Karpas-422 (cell line): ENCODE measurements around the gene SPART. TPM values are rescaled to one million over a fixed set of nuclear protein-coding genes. Genes with fewer than 3 reads are reported as not detected.

Experiments
- DNase-seq: peaks from one replicate; pipeline ENCODE4 v3.0.0-alpha.2; 2015
- H2AFZ ChIP-seq: fragments of 200-600 bp; sonication (generic); 2 replicates; pipeline ENCODE4 v1.6.1; 2014; ENCODE audit warnings: antibody characterized with exemption, low read length, mixed read lengths
- H3K27ac ChIP-seq: fragments of 200-600 bp; sonication (generic); 2 replicates; pipeline ENCODE4 v1.5.1; 2014; ENCODE audit warnings: mild to moderate bottlenecking, low read length, moderate library complexity
- H3K27me3 ChIP-seq: fragments of 200-600 bp; sonication (generic); 2 replicates; pipeline ENCODE4 v1.6.1; 2014; ENCODE audit warnings: low read length, mixed read lengths
- H3K36me3 ChIP-seq: fragments of 200-600 bp; sonication (generic); 2 replicates; pipeline ENCODE4 v1.6.1; 2014; ENCODE audit warnings: low read length, mixed read lengths; ENCODE audit not compliant: insufficient read depth
- H3K4me1 ChIP-seq: fragments of 200-600 bp; sonication (generic); 2 replicates; pipeline ENCODE4 v1.6.1; 2014; ENCODE audit warnings: mild to moderate bottlenecking, low read length, mixed read lengths
- H3K4me2 ChIP-seq: fragments of 200-600 bp; sonication (generic); 2 replicates; pipeline ENCODE4 v1.6.1; 2014; ENCODE audit warnings: low read length, low read depth, mild to moderate bottlenecking; ENCODE audit not compliant: poor library complexity, severe bottlenecking
- H3K4me3 ChIP-seq: fragments of 200-600 bp; sonication (generic); 2 replicates; pipeline ENCODE4 v1.5.1; 2014; ENCODE audit warnings: mild to moderate bottlenecking, antibody characterized with exemption, low read length, mixed read lengths
- H3K79me2 ChIP-seq: fragments of 200-600 bp; sonication (generic); 2 replicates; pipeline ENCODE4 v1.6.1; 2014; ENCODE audit warnings: mild to moderate bottlenecking, low read length, mixed read lengths
- H3K9ac ChIP-seq: fragments of 200-600 bp; sonication (generic); 2 replicates; pipeline ENCODE4 v1.6.0; 2014; ENCODE audit warnings: low read length
- H3K9me2 ChIP-seq: fragments of 200-600 bp; sonication (generic), shearing (Covaris generic); replicated peaks from 2 replicates; pipeline ENCODE4 v1.6.0; 2014; ENCODE audit warnings: mild to moderate bottlenecking, low read length, moderate library complexity; ENCODE audit not compliant: insufficient read depth
- H3K9me3 ChIP-seq: fragments of 300-700, 200-600 bp; sonication (generic); 2 replicates; pipeline ENCODE4 v1.6.1; 2014; ENCODE audit warnings: low read length, mixed read lengths
- H4K20me1 ChIP-seq: fragments of 200-600 bp; sonication (generic); 2 replicates; pipeline ENCODE4 v1.6.1; 2014; ENCODE audit warnings: mild to moderate bottlenecking, antibody characterized with exemption, low read length, low read depth; ENCODE audit not compliant: insufficient read depth
- total RNA-seq: library from RNA; depleted of rRNA; stranded (reverse); fragments of >200 nt; shearing (Covaris generic); gene quantifications from 2 replicates; pipeline ENCODE4 v1.2.3, GENCODE V29; 2014; ENCODE audit warnings: low replicate concordance; rRNA removed

The SPART gene, protein sequence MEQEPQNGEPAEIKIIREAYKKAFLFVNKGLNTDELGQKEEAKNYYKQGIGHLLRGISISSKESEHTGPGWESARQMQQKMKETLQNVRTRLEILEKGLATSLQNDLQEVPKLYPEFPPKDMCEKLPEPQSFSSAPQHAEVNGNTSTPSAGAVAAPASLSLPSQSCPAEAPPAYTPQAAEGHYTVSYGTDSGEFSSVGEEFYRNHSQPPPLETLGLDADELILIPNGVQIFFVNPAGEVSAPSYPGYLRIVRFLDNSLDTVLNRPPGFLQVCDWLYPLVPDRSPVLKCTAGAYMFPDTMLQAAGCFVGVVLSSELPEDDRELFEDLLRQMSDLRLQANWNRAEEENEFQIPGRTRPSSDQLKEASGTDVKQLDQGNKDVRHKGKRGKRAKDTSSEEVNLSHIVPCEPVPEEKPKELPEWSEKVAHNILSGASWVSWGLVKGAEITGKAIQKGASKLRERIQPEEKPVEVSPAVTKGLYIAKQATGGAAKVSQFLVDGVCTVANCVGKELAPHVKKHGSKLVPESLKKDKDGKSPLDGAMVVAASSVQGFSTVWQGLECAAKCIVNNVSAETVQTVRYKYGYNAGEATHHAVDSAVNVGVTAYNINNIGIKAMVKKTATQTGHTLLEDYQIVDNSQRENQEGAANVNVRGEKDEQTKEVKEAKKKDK
- not detected in 2 replicates for total RNA-seq

DNA sequence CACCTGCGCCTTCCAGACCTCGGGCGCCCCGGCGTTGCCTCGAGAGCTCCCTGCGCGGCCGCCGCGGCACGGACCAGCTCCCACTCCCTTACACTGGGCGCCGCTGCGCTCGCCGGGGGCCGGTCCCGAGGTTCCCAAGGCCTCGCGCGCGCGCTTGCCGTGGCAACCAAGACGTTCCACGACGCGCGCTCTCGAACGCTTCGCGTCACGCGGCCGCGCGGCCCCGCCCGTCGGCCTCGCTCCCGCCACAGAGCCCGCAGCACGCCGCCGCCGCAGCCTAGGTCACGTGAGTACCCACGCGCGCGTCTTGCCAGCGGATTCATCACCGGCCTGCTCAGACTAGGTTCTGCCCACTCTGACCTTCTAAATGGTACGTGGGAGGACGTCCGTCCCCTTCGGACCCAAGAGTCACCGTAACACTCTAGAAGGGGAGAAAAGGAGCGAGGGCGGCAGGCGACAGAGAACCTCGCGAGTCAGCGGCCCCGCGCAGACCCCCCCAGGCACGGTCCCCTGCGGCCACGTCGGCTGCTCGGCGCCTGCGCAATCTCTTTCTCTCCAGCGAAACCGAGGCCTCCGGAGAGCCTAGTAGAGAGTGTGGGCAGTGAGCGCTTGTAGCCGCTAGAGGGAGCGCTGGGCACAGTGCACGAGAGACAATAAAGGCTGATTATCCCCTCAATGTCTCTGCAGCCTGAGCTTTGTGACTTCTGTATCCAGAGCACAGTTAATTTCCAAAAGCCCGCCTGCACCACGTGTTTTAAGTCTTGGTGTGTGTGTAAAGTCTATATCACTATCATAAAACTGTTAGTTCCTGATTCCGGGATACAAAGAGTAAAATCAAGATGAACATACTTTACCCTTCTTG, at the start of gene SPART:
TSS of gene SPART (minus strand) at position 173 of the 862 bp plus-strand sequence. CDS start 10,564 bp downstream, outside the sequence.
- Histone ChIP-seq H3K9me2 (no peaks in the 10 kb centered on the region), H3K4me1 (peaks cover 7% of the 10 kb centered on the region), H3K9ac (no peak within 1 kb of the TSS), H3K36me3 (no peaks in the 10 kb centered on the region), H3K79me2 (no peaks in the 10 kb centered on the region), H3K4me2 (no peak within 1 kb of the TSS), H3K9me3 (no peaks in the 10 kb centered on the region), H4K20me1 (no peaks in the 10 kb centered on the region), H3K27ac (no peak within 1 kb of the TSS), H3K27me3 (no peaks in the 10 kb centered on the region), H2AFZ (no peak within 1 kb of the TSS), H3K4me3 (no peak within 1 kb of the TSS)
- DNase-seq: peak; percentile 81

DNA sequence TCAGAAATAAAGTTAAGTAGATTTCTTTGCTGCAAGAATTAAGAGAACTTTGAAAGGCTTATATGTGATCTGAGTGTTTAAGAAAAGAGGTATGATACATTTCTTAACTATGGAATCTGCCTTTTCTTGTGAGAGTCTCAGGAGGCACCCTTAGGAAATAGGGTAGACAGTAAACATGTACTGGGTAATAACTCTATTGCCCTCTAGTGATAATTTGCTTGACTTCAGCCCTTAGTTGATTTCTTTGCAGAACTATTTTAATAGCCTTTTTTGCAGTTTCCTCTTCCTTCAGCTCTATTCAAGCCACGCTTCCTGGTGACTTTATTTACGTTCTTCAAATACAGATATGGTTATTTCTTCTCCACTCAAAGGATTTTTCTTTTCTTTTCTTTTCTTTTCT, 49.1 kb upstream of the SPART start:
- Histone ChIP-seq H3K9me2 (no peaks in the 10 kb centered on the region), H3K36me3 (no peaks in the 10 kb centered on the region), H3K27ac (no peak overlapping the region), H3K27me3 (no peaks in the 10 kb centered on the region), H3K79me2 (no peaks in the 10 kb centered on the region), H3K4me2 (no peak overlapping the region), H3K9me3 (no peaks in the 10 kb centered on the region), H2AFZ (no peak overlapping the region), H4K20me1 (no peaks in the 10 kb centered on the region), H3K9ac (no peak overlapping the region), H3K4me1 (peaks cover 16% of the 10 kb centered on the region), H3K4me3 (no peak overlapping the region)
- peak; percentile 71 for DNase-seq

DNA sequence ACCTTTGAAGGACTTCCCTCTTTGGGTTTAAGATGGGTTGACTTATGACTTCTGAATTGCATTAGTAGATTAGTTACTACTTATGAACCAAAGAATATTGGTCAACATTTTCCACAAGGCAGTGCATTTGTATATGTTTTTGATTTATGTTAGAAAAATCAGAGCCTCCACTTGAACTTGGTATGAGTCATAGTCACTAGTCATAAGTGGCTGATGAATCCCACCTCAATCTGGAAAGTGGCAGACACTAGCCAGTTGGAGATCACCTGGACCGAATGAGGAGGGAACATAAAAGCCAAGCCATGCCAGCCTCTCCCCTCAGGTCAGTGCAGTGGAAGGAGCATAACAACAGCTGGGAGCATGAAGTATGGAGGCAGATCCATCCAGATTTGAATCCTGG, 39.3 kb upstream of the SPART start:
- H3K27me3 ChIP-seq: no peaks in the 10 kb centered on the region
- H3K9ac ChIP-seq: no peak overlapping the region
- H3K36me3 ChIP-seq: no peaks in the 10 kb centered on the region
- no peak for DNase-seq
- H4K20me1 ChIP-seq: no peaks in the 10 kb centered on the region
- H3K9me2 ChIP-seq: no peaks in the 10 kb centered on the region
- H3K4me3 ChIP-seq: no peak overlapping the region
- no peak overlapping the region for H3K27ac ChIP-seq
- no peak overlapping the region for H2AFZ ChIP-seq
- no peaks in the 10 kb centered on the region for H3K79me2 ChIP-seq
- no peak overlapping the region for H3K4me2 ChIP-seq
- H3K9me3 ChIP-seq: no peaks in the 10 kb centered on the region
- peaks cover 8% of the 10 kb centered on the region for H3K4me1 ChIP-seq

DNA sequence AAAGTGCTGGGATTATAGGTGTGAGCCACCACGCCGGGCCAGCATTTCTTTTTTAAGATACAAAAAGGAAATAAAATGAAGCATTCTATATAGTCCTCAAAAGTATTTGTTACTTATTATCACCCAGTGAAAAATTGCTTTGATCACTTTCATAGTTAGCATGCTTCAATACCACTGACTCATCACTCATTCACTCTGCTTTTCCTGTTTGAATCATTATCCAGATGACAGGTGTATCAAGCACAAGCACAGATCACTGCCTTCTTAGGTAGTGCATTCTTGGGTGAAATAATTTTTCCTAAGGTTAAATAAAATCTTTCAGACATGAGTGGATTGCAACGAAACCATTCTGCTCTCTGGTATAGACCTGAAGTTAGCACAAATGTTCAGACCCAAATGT, 35.8 kb upstream of the SPART start:
- Histone ChIP-seq H3K27ac (no peak overlapping the region), H3K79me2 (no peaks in the 10 kb centered on the region), H2AFZ (no peak overlapping the region), H3K36me3 (no peaks in the 10 kb centered on the region), H4K20me1 (no peaks in the 10 kb centered on the region), H3K9me3 (no peaks in the 10 kb centered on the region), H3K27me3 (no peaks in the 10 kb centered on the region), H3K4me3 (no peak overlapping the region), H3K9me2 (no peaks in the 10 kb centered on the region), H3K9ac (no peak overlapping the region), H3K4me1 (no peaks in the 10 kb centered on the region), H3K4me2 (no peak overlapping the region)
- DNase-seq: no peak

DNA sequence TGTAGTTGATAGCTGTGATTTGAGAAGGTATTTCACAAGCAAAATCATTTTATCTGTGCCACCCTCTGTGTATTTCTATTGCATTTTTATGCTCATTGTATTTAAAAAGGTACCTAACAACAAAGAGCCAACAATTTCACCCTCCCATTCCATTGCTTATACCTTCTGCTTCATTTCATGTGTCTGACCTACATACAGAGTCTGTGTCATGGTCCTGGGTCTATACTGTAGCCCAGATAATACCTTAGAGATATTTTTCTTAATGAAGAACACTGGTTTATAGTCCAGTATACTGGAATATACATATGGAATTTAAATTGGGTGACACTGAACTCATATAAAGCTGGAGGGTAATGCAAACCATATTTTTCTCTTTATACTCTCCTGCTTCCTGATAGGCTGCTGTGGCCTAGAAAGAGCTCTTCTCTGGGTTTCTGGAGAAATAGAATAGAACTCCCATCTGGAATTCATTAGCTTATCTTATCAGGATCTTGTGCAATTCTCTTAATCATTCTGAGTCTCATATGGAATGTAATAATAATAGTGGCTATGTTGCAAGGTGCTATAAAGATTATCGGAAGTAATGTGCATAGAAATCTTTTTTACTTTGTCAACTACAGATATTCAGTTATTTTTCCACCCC, 31.8 kb upstream of the SPART start:
- Histone ChIP-seq H3K9ac (no peak overlapping the region), H3K27me3 (no peaks in the 10 kb centered on the region), H3K9me3 (no peaks in the 10 kb centered on the region), H3K27ac (no peak overlapping the region), H3K9me2 (no peaks in the 10 kb centered on the region), H3K4me3 (no peak overlapping the region), H2AFZ (no peak overlapping the region), H3K36me3 (no peaks in the 10 kb centered on the region), H3K4me1 (peaks cover 4% of the 10 kb centered on the region), H4K20me1 (no peaks in the 10 kb centered on the region), H3K4me2 (no peak overlapping the region), H3K79me2 (no peaks in the 10 kb centered on the region)
- no peak for DNase-seq

DNA sequence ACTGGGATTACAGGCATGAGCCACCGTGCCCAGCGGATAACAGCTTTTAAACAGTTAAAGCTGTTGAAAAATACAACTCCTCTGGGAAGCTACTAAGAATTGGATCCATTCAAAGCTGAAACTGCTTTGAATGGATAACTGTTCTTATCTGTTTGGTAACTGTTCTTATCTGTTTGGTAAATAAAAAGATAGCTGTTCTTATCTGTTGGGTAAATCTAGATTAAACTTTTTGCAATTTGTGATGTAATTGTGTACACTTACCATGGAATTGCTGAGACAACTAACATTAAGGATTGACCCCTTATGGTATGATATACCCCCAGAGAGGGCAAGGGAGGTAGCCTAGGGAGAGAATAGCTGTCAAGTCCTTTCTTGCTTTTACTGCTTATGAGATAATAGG, 27.9 kb upstream of the SPART start:
- H3K4me2 ChIP-seq: no peak overlapping the region
- no peaks in the 10 kb centered on the region for H3K27me3 ChIP-seq
- no peaks in the 10 kb centered on the region for H3K9me2 ChIP-seq
- H3K9me3 ChIP-seq: no peaks in the 10 kb centered on the region
- no peak overlapping the region for H3K4me3 ChIP-seq
- no peaks in the 10 kb centered on the region for H3K79me2 ChIP-seq
- no peak for DNase-seq
- H3K27ac ChIP-seq: no peak overlapping the region
- H4K20me1 ChIP-seq: no peaks in the 10 kb centered on the region
- peaks cover 10% of the 10 kb centered on the region for H3K4me1 ChIP-seq
- no peak overlapping the region for H2AFZ ChIP-seq
- H3K36me3 ChIP-seq: no peaks in the 10 kb centered on the region
- no peak overlapping the region for H3K9ac ChIP-seq

DNA sequence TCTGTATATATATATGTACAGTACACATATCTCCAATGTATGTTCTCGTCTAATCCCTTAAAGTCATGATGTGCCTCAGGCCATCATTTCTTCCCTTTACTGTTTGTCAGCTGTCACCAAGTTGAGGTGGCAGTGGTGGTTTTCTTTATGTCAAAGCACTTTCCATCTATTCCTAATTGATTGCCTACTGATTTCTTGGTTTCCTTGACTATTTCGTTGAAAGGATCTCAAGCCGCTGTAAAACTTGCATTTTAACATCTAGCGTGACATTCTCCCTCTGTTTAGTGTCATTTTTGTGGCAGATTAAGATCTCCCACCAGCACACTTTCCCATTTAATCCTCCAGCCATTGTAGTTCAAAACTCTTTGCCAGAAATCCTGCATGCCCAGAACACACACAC, 25.0 kb upstream of the SPART start:
- no peak overlapping the region for H3K9ac ChIP-seq
- no peaks in the 10 kb centered on the region for H3K9me2 ChIP-seq
- DNase-seq: no peak
- H3K9me3 ChIP-seq: no peaks in the 10 kb centered on the region
- no peaks in the 10 kb centered on the region for H4K20me1 ChIP-seq
- no peaks in the 10 kb centered on the region for H3K79me2 ChIP-seq
- no peak overlapping the region for H3K4me2 ChIP-seq
- H2AFZ ChIP-seq: no peak overlapping the region
- H3K27me3 ChIP-seq: no peaks in the 10 kb centered on the region
- H3K27ac ChIP-seq: no peak overlapping the region
- no peaks in the 10 kb centered on the region for H3K36me3 ChIP-seq
- peaks cover 9% of the 10 kb centered on the region for H3K4me1 ChIP-seq
- H3K4me3 ChIP-seq: no peak overlapping the region
